Ishikawa (cell line): Measurements from ENCODE around the gene FRG2C.
"Not testable (repeated sequence)": the region's sequence is repeated elsewhere in the genome, so short reads cannot be mapped to it uniquely, and the experiment has no call there.

Experiments
- CEBPB ChIP-seq: IDR thresholded peaks from 2 replicates; pipeline ENCODE4 v1.6.1; 2012
- CREB1 ChIP-seq: IDR thresholded peaks from 2 replicates; pipeline ENCODE4 v1.6.1; 2012; ENCODE audit warnings: low read depth
- EGR1 ChIP-seq: IDR thresholded peaks from 2 replicates; pipeline ENCODE4 v1.6.1; 2012
- EP300 ChIP-seq: IDR thresholded peaks from 2 replicates; pipeline ENCODE4 v1.6.1; 2012; ENCODE audit warnings: borderline replicate concordance
- FOXM1 ChIP-seq: IDR thresholded peaks from 2 replicates; pipeline ENCODE4 v1.6.1; 2012; ENCODE audit warnings: low read depth, borderline replicate concordance
- MAX ChIP-seq: IDR thresholded peaks from 2 replicates; pipeline ENCODE4 v1.6.1; 2012
- NFIC ChIP-seq: IDR thresholded peaks from 2 replicates; pipeline ENCODE4 v1.6.1; 2012
- RAD21 ChIP-seq: IDR thresholded peaks from 2 replicates; pipeline ENCODE4 v1.6.1; 2012; ENCODE audit warnings: low read depth
- REST ChIP-seq: IDR thresholded peaks from 2 replicates; pipeline ENCODE4 v1.6.1; 2012; ENCODE audit warnings: low read depth, mild to moderate bottlenecking
- TAF1 ChIP-seq: IDR thresholded peaks from 2 replicates; pipeline ENCODE4 v1.6.1; 2012; ENCODE audit warnings: low read depth, mild to moderate bottlenecking
- TCF12 ChIP-seq: IDR thresholded peaks from 2 replicates; pipeline ENCODE4 v1.6.1; 2012; ENCODE audit warnings: low read depth
- TEAD4 ChIP-seq: IDR thresholded peaks from 2 replicates; pipeline ENCODE4 v1.6.1; 2012
- USF1 ChIP-seq: IDR thresholded peaks from 2 replicates; pipeline ENCODE4 v1.6.1; 2012
- YY1 ChIP-seq: IDR thresholded peaks from 2 replicates; pipeline ENCODE4 v1.6.1; 2012; ENCODE audit warnings: low read depth
- ZBTB7A ChIP-seq: IDR thresholded peaks from 2 replicates; pipeline ENCODE4 v1.6.1; 2012; ENCODE audit warnings: low read depth

The FRG2C gene

GRCh38 chr3:75664028-75664427 is at the start of gene FRG2C:
TSS of gene FRG2C (plus strand) at chr3:75664328. CDS start at chr3:75664380, 52 bp downstream.
- TF ChIP-seq EGR1, TEAD4, ZBTB7A: not testable (repeated sequence)

- TF ChIP-seq MAX = 0 out of 2 replicates have a peak, but pooled peaks have one; percentile 25
Observed at GRCh38 chr3:75618666-75619305, 45.3 kb upstream of the FRG2C start.

- 0 out of 2 replicates have a peak, but pooled peaks have one; percentile 33 for TF ChIP-seq MAX
Observed at GRCh38 chr3:75619481-75620031, 44.6 kb upstream of the FRG2C start.

- TF ChIP-seq EGR1 (no peak), CEBPB (no peak), TCF12 (no peak), USF1 (no peak), YY1 (no peak)
Observed at GRCh38 chr3:75631541-75631940, 32.6 kb upstream of the FRG2C start.

GRCh38 chr3:75643031-75643800 is 20.9 kb upstream of the FRG2C start:
- TF ChIP-seq RAD21 = peak; percentile 60

GRCh38 chr3:75650191-75650590 is 13.9 kb upstream of the FRG2C start:
- TF ChIP-seq CEBPB (no peak), REST (no peak), TAF1 (no peak), EGR1 (no peak), MAX (no peak), FOXM1 (no peak), USF1 (no peak), TEAD4 (no peak), TCF12 (no peak), YY1 (no peak), EP300 (no peak), RAD21 (no peak), ZBTB7A (no peak), CREB1 (no peak), NFIC (no peak)

- TF ChIP-seq TCF12 (peak; percentile 44), ZBTB7A (peak; percentile 95), REST (peak; percentile 55), TEAD4 (peak; percentile 27; the same call in 1 of the 2 replicates), MAX (0 out of 2 replicates have a peak, but pooled peaks have one; percentile 15)
Observed at GRCh38 chr3:75658411-75659107, 5.6 kb upstream of the FRG2C start.
